ENCODE results near the gene C5orf46. TPM values are rescaled to one million over a fixed set of nuclear protein-coding genes. Genes with fewer than 3 reads are reported as not detected.

C5orf46 gene
- total and polyA plus RNA-seq, 2 of the 13 experiments (the other 11 are each of a cell fraction or from before 2014, with no cell fraction given), result not detected

GRCh38 chr5:147887026-147887627 is 19.2 kb downstream of the C5orf46 start:
- H3K4me3 ChIP-seq (replicated peaks in 1 of 3; ENCODE audit: insufficient read depth in 1 of 3, low read depth in 2 of 3, low read length in 3 of 3), result no peak overlapping the region
- 0% methylated on average over 3 of the region's 3 CpGs for WGBS (ENCODE audit: low lambda C conversion rate)
- no peak overlapping the region for H2AFZ ChIP-seq (ENCODE audit: low read length)
- FAIRE-seq (no peak), ATAC-seq (no peak), DNase-seq (ENCODE audit: low spot score) (peak; percentile 3)
- no peaks in the 10 kb centered on the region for H3K36me3 ChIP-seq (replicated peaks in 1 of 2; ENCODE audit: control insufficient read depth in 1 of 2, insufficient read depth in 2 of 2, low read length in 2 of 2)
- no peaks in the 10 kb centered on the region for H3K27me3 ChIP-seq (ENCODE audit: control insufficient read depth in 1 of 2, insufficient read depth in 2 of 2, low read length in 2 of 2)
- BruUV-seq (replicated peaks), result no TSS peak
- POLR2A ChIA-PET, result no interaction called here
- no peaks in the 10 kb centered on the region for H4K20me1 ChIP-seq (ENCODE audit: insufficient read depth, low read length)
- CTCF ChIA-PET (ENCODE audit: low intra/inter-chr PET ratio, low total read pairs), result interaction anchor here (1.1 kb wide), 2 partner anchors 48 to 844 kb away, joined by 3 to 4 read pairs; no protein-coding TSS in a partner anchor
- in situ Hi-C loops (cut with HindIII; ENCODE audit: extremely low pct_ligation_motif_present, low pct_unique_long_range_greater_than_20kb), result no loop called here
- no peaks in the 10 kb centered on the region for H3K79me2 ChIP-seq (ENCODE audit: insufficient read depth, low read length)
- H3K9ac ChIP-seq (ENCODE audit: insufficient read depth, low read depth, low read length), result no peak overlapping the region
- no peak overlapping the region for H3K4me2 ChIP-seq (ENCODE audit: low read depth, low read length)
- no peaks in the 10 kb centered on the region for H3K9me3 ChIP-seq (ENCODE audit: low read length)
- intact Hi-C loops (cut with micrococcal nuclease; ENCODE audit: unreplicated experiment), result loop anchor here (1.0 kb wide), 1 partner anchor 48 kb away; no protein-coding TSS in a partner anchor
- H3K4me1 ChIP-seq (ENCODE audit: insufficient read depth, low read length), result no peaks in the 10 kb centered on the region
- H3K27ac ChIP-seq (ENCODE audit: extremely low read length, insufficient read depth, low read length), result no peak overlapping the region
- TF ChIP-seq GRHL1 (CRISPR knock-in tag; conservative IDR thresholded peaks at IDR 0.05) (no peak), GATA4 (IDR thresholded peaks at IDR 0.05; ENCODE audit: borderline replicate concordance, low read depth) (no peak), STAG1 (CRISPR knock-in tag; IDR thresholded peaks at IDR 0.05) (peak; percentile 18; the same call in 1 of the 2 replicates), FOXJ3 (CRISPR knock-in tag; IDR thresholded peaks at IDR 0.05; ENCODE audit: borderline replicate concordance) (no peak), ZNF563 (CRISPR knock-in tag; IDR thresholded peaks at IDR 0.05) (no peak), SMYD3 (CRISPR knock-in tag; IDR thresholded peaks at IDR 0.05) (no peak), TEAD3 (CRISPR knock-in tag; optimal IDR thresholded peaks at IDR 0.05; ENCODE audit: borderline replicate concordance) (no peak)
- TF ChIP-seq, protein P1, sequence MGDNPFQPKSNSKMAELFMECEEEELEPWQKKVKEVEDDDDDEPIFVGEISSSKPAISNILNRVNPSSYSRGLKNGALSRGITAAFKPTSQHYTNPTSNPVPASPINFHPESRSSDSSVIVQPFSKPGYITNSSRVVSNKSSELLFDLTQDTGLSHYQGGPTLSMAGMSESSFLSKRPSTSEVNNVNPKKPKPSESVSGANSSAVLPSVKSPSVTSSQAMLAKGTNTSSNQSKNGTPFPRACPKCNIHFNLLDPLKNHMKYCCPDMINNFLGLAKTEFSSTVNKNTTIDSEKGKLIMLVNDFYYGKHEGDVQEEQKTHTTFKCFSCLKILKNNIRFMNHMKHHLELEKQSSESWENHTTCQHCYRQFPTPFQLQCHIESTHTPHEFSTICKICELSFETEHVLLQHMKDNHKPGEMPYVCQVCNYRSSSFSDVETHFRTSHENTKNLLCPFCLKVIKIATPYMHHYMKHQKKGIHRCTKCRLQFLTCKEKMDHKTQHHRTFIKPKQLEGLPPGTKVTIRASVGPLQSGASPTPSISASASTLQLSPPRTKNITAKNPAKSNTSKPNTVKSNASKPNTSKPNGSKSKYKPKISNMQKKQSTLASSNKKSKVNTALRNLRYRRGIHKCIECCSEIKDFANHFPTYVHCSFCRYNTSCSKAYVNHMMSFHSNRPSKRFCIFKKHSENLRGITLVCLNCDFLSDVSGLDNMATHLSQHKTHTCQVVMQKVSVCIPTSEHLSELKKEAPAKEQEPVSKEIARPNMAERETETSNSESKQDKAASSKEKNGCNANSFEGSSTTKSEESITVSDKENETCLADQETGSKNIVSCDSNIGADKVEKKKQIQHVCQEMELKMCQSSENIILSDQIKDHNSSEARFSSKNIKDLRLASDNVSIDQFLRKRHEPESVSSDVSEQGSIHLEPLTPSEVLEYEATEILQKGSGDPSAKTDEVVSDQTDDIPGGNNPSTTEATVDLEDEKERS (CRISPR knock-in tag; IDR thresholded peaks at IDR 0.05), result no peak
- TF ChIP-seq, protein P2, sequence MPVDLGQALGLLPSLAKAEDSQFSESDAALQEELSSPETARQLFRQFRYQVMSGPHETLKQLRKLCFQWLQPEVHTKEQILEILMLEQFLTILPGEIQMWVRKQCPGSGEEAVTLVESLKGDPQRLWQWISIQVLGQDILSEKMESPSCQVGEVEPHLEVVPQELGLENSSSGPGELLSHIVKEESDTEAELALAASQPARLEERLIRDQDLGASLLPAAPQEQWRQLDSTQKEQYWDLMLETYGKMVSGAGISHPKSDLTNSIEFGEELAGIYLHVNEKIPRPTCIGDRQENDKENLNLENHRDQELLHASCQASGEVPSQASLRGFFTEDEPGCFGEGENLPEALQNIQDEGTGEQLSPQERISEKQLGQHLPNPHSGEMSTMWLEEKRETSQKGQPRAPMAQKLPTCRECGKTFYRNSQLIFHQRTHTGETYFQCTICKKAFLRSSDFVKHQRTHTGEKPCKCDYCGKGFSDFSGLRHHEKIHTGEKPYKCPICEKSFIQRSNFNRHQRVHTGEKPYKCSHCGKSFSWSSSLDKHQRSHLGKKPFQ (CRISPR knock-in tag; IDR thresholded peaks at IDR 0.05; ENCODE audit: insufficient replicate concordance), result no peak
- TF ChIP-seq, protein P3, sequence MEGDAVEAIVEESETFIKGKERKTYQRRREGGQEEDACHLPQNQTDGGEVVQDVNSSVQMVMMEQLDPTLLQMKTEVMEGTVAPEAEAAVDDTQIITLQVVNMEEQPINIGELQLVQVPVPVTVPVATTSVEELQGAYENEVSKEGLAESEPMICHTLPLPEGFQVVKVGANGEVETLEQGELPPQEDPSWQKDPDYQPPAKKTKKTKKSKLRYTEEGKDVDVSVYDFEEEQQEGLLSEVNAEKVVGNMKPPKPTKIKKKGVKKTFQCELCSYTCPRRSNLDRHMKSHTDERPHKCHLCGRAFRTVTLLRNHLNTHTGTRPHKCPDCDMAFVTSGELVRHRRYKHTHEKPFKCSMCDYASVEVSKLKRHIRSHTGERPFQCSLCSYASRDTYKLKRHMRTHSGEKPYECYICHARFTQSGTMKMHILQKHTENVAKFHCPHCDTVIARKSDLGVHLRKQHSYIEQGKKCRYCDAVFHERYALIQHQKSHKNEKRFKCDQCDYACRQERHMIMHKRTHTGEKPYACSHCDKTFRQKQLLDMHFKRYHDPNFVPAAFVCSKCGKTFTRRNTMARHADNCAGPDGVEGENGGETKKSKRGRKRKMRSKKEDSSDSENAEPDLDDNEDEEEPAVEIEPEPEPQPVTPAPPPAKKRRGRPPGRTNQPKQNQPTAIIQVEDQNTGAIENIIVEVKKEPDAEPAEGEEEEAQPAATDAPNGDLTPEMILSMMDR (CRISPR knock-in tag; IDR thresholded peaks at IDR 0.05), result peak; percentile 28; the same call in 1 of the 2 replicates

All from HepG2 (cell line).